GM23338 (cell line): ENCODE data around the gene CCL20. TPM values are rescaled to one million over a fixed set of nuclear protein-coding genes. Genes with fewer than 3 reads are reported as not detected.

Experiments
- ATAC-seq: fragments of 200-7000 bp; cut with Tn5 transposase; 3 replicates; pipeline ENCODE4 v1.9.1; 2020
- DNase-seq: peaks from one replicate; pipeline ENCODE4 v3.0.0-alpha.2; 2015; ENCODE audit warnings: low spot score
- H2AFZ ChIP-seq: fragments of 200-600 bp; sonication (generic); 2 replicates; pipeline ENCODE4 v1.8.0; 2016; ENCODE audit warnings: antibody characterized with exemption, mild to moderate bottlenecking, moderate library complexity
- H3F3A ChIP-seq: fragments of 200-600 bp; sonication (generic); replicated peaks from 2 replicates; pipeline ENCODE4 v1.8.0; 2017; ENCODE audit warnings: antibody characterized with exemption, mixed run types, low read depth
- H3K27ac ChIP-seq: fragments of 200-600 bp; sonication (generic); 2 replicates; pipeline ENCODE4 v1.6.1; 2016; ENCODE audit warnings: low read depth
- H3K27me3 ChIP-seq: fragments of 200-600 bp; sonication (generic); 2 replicates; pipeline ENCODE4 v1.8.0; 2016; ENCODE audit warnings: mild to moderate bottlenecking, mixed run types, moderate library complexity; ENCODE audit not compliant: insufficient read depth
- H3K36me3 ChIP-seq: fragments of 200-600 bp; sonication (generic); 2 replicates; pipeline ENCODE4 v1.8.0; 2016; ENCODE audit warnings: mild to moderate bottlenecking; ENCODE audit not compliant: insufficient read depth
- H3K4me1 ChIP-seq: fragments of 200-600 bp; sonication (generic); 2 replicates; pipeline ENCODE4 v1.8.0; 2016; ENCODE audit warnings: mild to moderate bottlenecking, moderate library complexity; ENCODE audit not compliant: insufficient read depth
- H3K4me2 ChIP-seq: fragments of 200-600 bp; sonication (generic); 2 replicates; pipeline ENCODE4 v1.7.1; 2017; ENCODE audit warnings: mixed run types
- H3K4me3 ChIP-seq: fragments of 200-600 bp; sonication (generic); 2 replicates; pipeline ENCODE4 v1.6.1; 2016; ENCODE audit warnings: mixed run types
- H3K79me2 ChIP-seq: fragments of 200-600 bp; sonication (generic); replicated peaks from 2 replicates; pipeline ENCODE4 v1.8.0; 2017; ENCODE audit warnings: mild to moderate bottlenecking; ENCODE audit not compliant: insufficient read depth
- H3K9me2 ChIP-seq: fragments of 200-600 bp; sonication (generic); 2 replicates; pipeline ENCODE4 v1.8.0; 2017; ENCODE audit not compliant: insufficient read depth
- H4K20me1 ChIP-seq: fragments of 200-600 bp; sonication (generic); replicated peaks from 2 replicates; pipeline ENCODE4 v1.8.0; 2017; ENCODE audit warnings: mild to moderate bottlenecking; ENCODE audit not compliant: insufficient read depth
- H3K27ac Mint-ChIP-seq: 2 replicates; pipeline ENCODE4 v1.8.0; 2020; ENCODE audit warnings: inconsistent platforms, mild to moderate bottlenecking, moderate library complexity, mixed read lengths
- H3K27me3 Mint-ChIP-seq: 3 replicates; pipeline ENCODE4 v1.8.0; 2022; ENCODE audit warnings: low read depth, mild to moderate bottlenecking, moderate library complexity, mixed read lengths, inconsistent platforms; ENCODE audit not compliant: insufficient read depth, poor library complexity
- H3K36me3 Mint-ChIP-seq: 3 replicates; pipeline ENCODE4 v1.8.0; 2021; ENCODE audit warnings: low read depth, mild to moderate bottlenecking, inconsistent platforms, moderate library complexity, mixed read lengths
- H3K4me1 Mint-ChIP-seq: 3 replicates; pipeline ENCODE4 v1.8.0; 2020; ENCODE audit warnings: mild to moderate bottlenecking, inconsistent platforms, mixed read lengths
- H3K4me3 Mint-ChIP-seq: 3 replicates; pipeline ENCODE4 v1.8.0; 2021; ENCODE audit warnings: moderate library complexity, mild to moderate bottlenecking, inconsistent platforms, mixed read lengths
- H3K9me3 Mint-ChIP-seq: 3 replicates; pipeline ENCODE4 v1.8.0; 2020; ENCODE audit warnings: moderate library complexity, mild to moderate bottlenecking, inconsistent platforms, mixed read lengths
- CREB1 ChIP-seq: fragments of 250-450 bp; sonication (Bioruptor Pico); IDR thresholded peaks from 2 replicates; pipeline ENCODE4 v1.5.0; 2020; ENCODE audit warnings: low read depth, mild to moderate bottlenecking, moderate library complexity
- CTCF ChIP-seq, 2 experiments: fragments of 200-600 bp in 1 of 2; sonication (generic) in 1 of 2; conservative IDR thresholded peaks; 2 replicates each; pipeline versions ENCODE4 v1.5.1 to v1.6.1; 2016 to 2017; ENCODE audit warnings: antibody characterized with exemption in 2 of 2, low read depth in 2 of 2, mild to moderate bottlenecking in 2 of 2, moderate library complexity in 1 of 2
- EZH2 ChIP-seq: fragments of 200-600 bp; sonication (generic); IDR thresholded peaks from one replicate; pipeline ENCODE4 v1.8.0; 2017; ENCODE audit warnings: antibody characterized with exemption, mild to moderate bottlenecking, low read depth; ENCODE audit not compliant: unreplicated experiment
- EZH2phosphoT487 ChIP-seq: fragments of 200-600 bp; sonication (generic); IDR thresholded peaks from one replicate; pipeline ENCODE4 v1.8.1; 2018; ENCODE audit warnings: antibody characterized with exemption; ENCODE audit not compliant: unreplicated experiment
- JUNB ChIP-seq: IDR thresholded peaks from one replicate; pipeline ENCODE4 v1.6.1; 2016; ENCODE audit warnings: antibody characterized with exemption; ENCODE audit not compliant: unreplicated experiment
- NANOG ChIP-seq: IDR thresholded peaks from 2 replicates; pipeline ENCODE4 v1.6.1; 2016; ENCODE audit warnings: antibody characterized with exemption, borderline replicate concordance
- POLR2AphosphoS5 ChIP-seq: IDR thresholded peaks from 2 replicates; pipeline ENCODE4 v1.6.1; 2016; ENCODE audit warnings: antibody characterized with exemption, low read depth
- STAT1 ChIP-seq: IDR thresholded peaks from one replicate; pipeline ENCODE4 v1.6.1; 2016; ENCODE audit warnings: antibody characterized with exemption; ENCODE audit not compliant: unreplicated experiment
- ZNF114 ChIP-seq: fragments of 250-450 bp; sonication (Bioruptor Pico); IDR thresholded peaks from 2 replicates; pipeline ENCODE4 v1.5.0; 2020; ENCODE audit warnings: mild to moderate bottlenecking, moderate library complexity
- ZNF331 ChIP-seq: fragments of 250-450 bp; sonication (Bioruptor Pico); IDR thresholded peaks from 2 replicates; pipeline ENCODE4 v1.5.0; 2020; ENCODE audit warnings: low read depth, mild to moderate bottlenecking, moderate library complexity
- polyA plus RNA-seq: library from polyadenylated mRNA; unstranded; fragments of >200 nt; fragmentation: Nextera tagmentation; extraction: Ambion mirVana; gene quantifications from 2 replicates; pipeline ENCODE4 v1.2.1, GENCODE V29; 2016
- total RNA-seq: library from RNA; depleted of rRNA; stranded (reverse); fragments of >200 nt; shearing (Covaris generic); gene quantifications from 2 replicates; pipeline ENCODE4 v1.2.3, GENCODE V29; 2014
- TF ChIP-seq, protein P1 (sequence below): IDR thresholded peaks from 2 replicates; pipeline ENCODE4 v1.6.1; 2016; ENCODE audit warnings: antibody characterized with exemption
- TF ChIP-seq, protein P2 (sequence below): IDR thresholded peaks from one replicate; pipeline ENCODE4 v1.6.1; 2018; ENCODE audit warnings: antibody characterized with exemption; ENCODE audit not compliant: unreplicated experiment
- TF ChIP-seq, protein P3 (sequence below): fragments of 250-450 bp; sonication (Bioruptor Pico); IDR thresholded peaks from 2 replicates; pipeline ENCODE4 v1.5.0; 2020; ENCODE audit warnings: mild to moderate bottlenecking, moderate library complexity

CCL20 gene
- total and polyA plus RNA-seq, 2 experiments from 2014 or later = not detected

GRCh38 chr2:227789803-227790202 is 23.8 kb upstream of the CCL20 start:
- Histone ChIP-seq H4K20me1 (no peaks in the 10 kb centered on the region), H3K9me2 (peaks cover 3% of the 10 kb centered on the region; the same call in 1 of the 2 replicates), H3K27ac (no peak overlapping the region), H3K79me2 (no peaks in the 10 kb centered on the region), H3K27me3 (no peaks in the 10 kb centered on the region), H3K36me3 (no peaks in the 10 kb centered on the region), H2AFZ (no peak overlapping the region), H3F3A (no peaks in the 10 kb centered on the region), H3K4me3 (no peak overlapping the region), H3K4me1 (no peaks in the 10 kb centered on the region), H3K4me2 (no peak overlapping the region)
- H3K27me3 Mint-ChIP-seq = no peaks in the 10 kb centered on the region
- TF ChIP-seq STAT1 = no peak
- no peak for TF ChIP-seq ZNF331 (CRISPR knock-in tag)
- no peak for TF ChIP-seq EZH2
- no peak for TF ChIP-seq NANOG
- TF ChIP-seq, protein P1, sequence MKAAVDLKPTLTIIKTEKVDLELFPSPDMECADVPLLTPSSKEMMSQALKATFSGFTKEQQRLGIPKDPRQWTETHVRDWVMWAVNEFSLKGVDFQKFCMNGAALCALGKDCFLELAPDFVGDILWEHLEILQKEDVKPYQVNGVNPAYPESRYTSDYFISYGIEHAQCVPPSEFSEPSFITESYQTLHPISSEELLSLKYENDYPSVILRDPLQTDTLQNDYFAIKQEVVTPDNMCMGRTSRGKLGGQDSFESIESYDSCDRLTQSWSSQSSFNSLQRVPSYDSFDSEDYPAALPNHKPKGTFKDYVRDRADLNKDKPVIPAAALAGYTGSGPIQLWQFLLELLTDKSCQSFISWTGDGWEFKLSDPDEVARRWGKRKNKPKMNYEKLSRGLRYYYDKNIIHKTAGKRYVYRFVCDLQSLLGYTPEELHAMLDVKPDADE = no peak
- TF ChIP-seq, protein P2, sequence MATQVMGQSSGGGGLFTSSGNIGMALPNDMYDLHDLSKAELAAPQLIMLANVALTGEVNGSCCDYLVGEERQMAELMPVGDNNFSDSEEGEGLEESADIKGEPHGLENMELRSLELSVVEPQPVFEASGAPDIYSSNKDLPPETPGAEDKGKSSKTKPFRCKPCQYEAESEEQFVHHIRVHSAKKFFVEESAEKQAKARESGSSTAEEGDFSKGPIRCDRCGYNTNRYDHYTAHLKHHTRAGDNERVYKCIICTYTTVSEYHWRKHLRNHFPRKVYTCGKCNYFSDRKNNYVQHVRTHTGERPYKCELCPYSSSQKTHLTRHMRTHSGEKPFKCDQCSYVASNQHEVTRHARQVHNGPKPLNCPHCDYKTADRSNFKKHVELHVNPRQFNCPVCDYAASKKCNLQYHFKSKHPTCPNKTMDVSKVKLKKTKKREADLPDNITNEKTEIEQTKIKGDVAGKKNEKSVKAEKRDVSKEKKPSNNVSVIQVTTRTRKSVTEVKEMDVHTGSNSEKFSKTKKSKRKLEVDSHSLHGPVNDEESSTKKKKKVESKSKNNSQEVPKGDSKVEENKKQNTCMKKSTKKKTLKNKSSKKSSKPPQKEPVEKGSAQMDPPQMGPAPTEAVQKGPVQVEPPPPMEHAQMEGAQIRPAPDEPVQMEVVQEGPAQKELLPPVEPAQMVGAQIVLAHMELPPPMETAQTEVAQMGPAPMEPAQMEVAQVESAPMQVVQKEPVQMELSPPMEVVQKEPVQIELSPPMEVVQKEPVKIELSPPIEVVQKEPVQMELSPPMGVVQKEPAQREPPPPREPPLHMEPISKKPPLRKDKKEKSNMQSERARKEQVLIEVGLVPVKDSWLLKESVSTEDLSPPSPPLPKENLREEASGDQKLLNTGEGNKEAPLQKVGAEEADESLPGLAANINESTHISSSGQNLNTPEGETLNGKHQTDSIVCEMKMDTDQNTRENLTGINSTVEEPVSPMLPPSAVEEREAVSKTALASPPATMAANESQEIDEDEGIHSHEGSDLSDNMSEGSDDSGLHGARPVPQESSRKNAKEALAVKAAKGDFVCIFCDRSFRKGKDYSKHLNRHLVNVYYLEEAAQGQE = no peak
- no peak for TF ChIP-seq JUNB
- TF ChIP-seq POLR2AphosphoS5 = no peak
- TF ChIP-seq EZH2phosphoT487 = no peak
- TF ChIP-seq ZNF114 (CRISPR knock-in tag) = no peak
- no peak for TF ChIP-seq CTCF (conservative IDR thresholded peaks at IDR 0.05; ENCODE audit: low read depth in 2 of 2)
- TF ChIP-seq, protein P3, sequence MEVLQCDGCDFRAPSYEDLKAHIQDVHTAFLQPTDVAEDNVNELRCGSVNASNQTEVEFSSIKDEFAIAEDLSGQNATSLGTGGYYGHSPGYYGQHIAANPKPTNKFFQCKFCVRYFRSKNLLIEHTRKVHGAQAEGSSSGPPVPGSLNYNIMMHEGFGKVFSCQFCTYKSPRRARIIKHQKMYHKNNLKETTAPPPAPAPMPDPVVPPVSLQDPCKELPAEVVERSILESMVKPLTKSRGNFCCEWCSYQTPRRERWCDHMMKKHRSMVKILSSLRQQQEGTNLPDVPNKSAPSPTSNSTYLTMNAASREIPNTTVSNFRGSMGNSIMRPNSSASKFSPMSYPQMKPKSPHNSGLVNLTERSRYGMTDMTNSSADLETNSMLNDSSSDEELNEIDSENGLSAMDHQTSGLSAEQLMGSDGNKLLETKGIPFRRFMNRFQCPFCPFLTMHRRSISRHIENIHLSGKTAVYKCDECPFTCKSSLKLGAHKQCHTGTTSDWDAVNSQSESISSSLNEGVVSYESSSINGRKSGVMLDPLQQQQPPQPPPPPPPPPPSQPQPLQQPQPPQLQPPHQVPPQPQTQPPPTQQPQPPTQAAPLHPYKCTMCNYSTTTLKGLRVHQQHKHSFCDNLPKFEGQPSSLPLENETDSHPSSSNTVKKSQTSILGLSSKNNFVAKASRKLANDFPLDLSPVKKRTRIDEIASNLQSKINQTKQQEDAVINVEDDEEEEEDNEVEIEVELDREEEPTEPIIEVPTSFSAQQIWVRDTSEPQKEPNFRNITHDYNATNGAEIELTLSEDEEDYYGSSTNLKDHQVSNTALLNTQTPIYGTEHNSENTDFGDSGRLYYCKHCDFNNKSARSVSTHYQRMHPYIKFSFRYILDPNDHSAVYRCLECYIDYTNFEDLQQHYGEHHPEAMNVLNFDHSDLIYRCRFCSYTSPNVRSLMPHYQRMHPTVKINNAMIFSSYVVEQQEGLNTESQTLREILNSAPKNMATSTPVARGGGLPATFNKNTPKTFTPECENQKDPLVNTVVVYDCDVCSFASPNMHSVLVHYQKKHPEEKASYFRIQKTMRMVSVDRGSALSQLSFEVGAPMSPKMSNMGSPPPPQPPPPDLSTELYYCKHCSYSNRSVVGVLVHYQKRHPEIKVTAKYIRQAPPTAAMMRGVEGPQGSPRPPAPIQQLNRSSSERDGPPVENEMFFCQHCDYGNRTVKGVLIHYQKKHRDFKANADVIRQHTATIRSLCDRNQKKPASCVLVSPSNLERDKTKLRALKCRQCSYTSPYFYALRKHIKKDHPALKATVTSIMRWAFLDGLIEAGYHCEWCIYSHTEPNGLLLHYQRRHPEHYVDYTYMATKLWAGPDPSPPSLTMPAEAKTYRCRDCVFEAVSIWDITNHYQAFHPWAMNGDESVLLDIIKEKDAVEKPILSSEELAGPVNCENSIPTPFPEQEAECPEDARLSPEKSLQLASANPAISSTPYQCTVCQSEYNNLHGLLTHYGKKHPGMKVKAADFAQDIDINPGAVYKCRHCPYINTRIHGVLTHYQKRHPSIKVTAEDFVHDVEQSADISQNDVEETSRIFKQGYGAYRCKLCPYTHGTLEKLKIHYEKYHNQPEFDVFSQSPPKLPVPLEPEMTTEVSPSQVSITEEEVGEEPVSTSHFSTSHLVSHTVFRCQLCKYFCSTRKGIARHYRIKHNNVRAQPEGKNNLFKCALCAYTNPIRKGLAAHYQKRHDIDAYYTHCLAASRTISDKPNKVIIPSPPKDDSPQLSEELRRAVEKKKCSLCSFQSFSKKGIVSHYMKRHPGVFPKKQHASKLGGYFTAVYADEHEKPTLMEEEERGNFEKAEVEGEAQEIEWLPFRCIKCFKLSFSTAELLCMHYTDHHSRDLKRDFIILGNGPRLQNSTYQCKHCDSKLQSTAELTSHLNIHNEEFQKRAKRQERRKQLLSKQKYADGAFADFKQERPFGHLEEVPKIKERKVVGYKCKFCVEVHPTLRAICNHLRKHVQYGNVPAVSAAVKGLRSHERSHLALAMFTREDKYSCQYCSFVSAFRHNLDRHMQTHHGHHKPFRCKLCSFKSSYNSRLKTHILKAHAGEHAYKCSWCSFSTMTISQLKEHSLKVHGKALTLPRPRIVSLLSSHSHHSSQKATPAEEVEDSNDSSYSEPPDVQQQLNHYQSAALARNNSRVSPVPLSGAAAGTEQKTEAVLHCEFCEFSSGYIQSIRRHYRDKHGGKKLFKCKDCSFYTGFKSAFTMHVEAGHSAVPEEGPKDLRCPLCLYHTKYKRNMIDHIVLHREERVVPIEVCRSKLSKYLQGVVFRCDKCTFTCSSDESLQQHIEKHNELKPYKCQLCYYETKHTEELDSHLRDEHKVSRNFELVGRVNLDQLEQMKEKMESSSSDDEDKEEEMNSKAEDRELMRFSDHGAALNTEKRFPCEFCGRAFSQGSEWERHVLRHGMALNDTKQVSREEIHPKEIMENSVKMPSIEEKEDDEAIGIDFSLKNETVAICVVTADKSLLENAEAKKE (CRISPR knock-in tag) = no peak
- no peak for TF ChIP-seq CREB1
- H3K9me3 Mint-ChIP-seq = no peaks in the 10 kb centered on the region; the same call in 2 of the 3 replicates
- no peak overlapping the region for H3K27ac Mint-ChIP-seq
- no peaks in the 10 kb centered on the region for H3K4me1 Mint-ChIP-seq
- H3K4me3 Mint-ChIP-seq = no peak overlapping the region
- H3K36me3 Mint-ChIP-seq = no peaks in the 10 kb centered on the region; the same call in 2 of the 3 replicates
- ATAC-seq (no peak), DNase-seq (no peak)
